Thyroid gland (tissue), 4 donors: ENCODE data around the gene OCA2. TPM values are rescaled to one million over a fixed set of nuclear protein-coding genes. Genes with fewer than 3 reads are reported as not detected.

Experiments used
- DNase-seq, 2 donors: peaks; one replicate each; pipeline ENCODE4 v3.0.0-alpha.2; 2019
- H3K27ac ChIP-seq, 3 donors: fragments of 200-600 bp; sonication (generic); 1 replicate in 2 of 3; 2 replicates in 1 of 3; pipeline ENCODE4 v1.5.1; 2016 to 2019; ENCODE audit warnings: mild to moderate bottlenecking in 1 of 3, moderate library complexity in 1 of 3
- H3K27me3 ChIP-seq: fragments of 200-600 bp; sonication (generic); one replicate; pipeline ENCODE4 v1.5.1; 2019
- H3K36me3 ChIP-seq, 2 donors: fragments of 200-600 bp; sonication (generic); one replicate each; pipeline ENCODE4 v1.5.1; 2016 to 2019
- H3K4me1 ChIP-seq, 2 donors: fragments of 200-600 bp; sonication (generic); one replicate each; pipeline ENCODE4 v1.5.1; 2017 to 2019
- H3K4me3 ChIP-seq, 3 donors: fragments of 200-600 bp; sonication (generic); replicated peaks in 1 of 3; 1 replicate in 2 of 3; 2 replicates in 1 of 3; pipeline ENCODE4 v1.5.1; 2016; ENCODE audit warnings: mild to moderate bottlenecking in 1 of 3
- H3K9me3 ChIP-seq: fragments of 200-600 bp; sonication (generic); one replicate; pipeline ENCODE4 v1.5.1; 2017
- CTCF ChIP-seq, 6 experiments: fragments of 200-600 bp in 3 of 6; fragments of 450-650 bp in 3 of 6; sonication (generic) in 3 of 6; IDR thresholded peaks; one replicate each; pipeline ENCODE4 v1.5.1; 2016 to 2019; ENCODE audit warnings: antibody characterized with exemption in 6 of 6, mild to moderate bottlenecking in 2 of 6, inconsistent platforms in 1 of 6, moderate library complexity in 1 of 6
- POLR2A ChIP-seq, 2 donors: fragments of 450-650 bp; IDR thresholded peaks; one replicate each; pipeline ENCODE4 v1.6.1; 2017; ENCODE audit warnings: antibody characterized with exemption in 2 of 2, mild to moderate bottlenecking in 2 of 2, moderate library complexity in 1 of 2
- WGBS, 2 donors: methylation state at CpG; one replicate each; pipeline ENCODE4 v1.1.5; 2017; 5-methylcytosine and 5-hydroxymethylcytosine counted together
- intact Hi-C: fragments of 100-400 bp; cut with DNase I; formaldehyde crosslinking; loops from one replicate; pipeline ENCODE4 v1.15.1; 2023
- total RNA-seq, 4 donors: library from RNA; depleted of rRNA; stranded (reverse); fragments of >200 nt; gene quantifications; one replicate each; pipeline ENCODE4 v1.2.3, GENCODE V29; 2016

Gene OCA2
- total RNA-seq, 4 donors from 2014 or later, result 5.5 to 20.5 (median 13.8) TPM

- Histone ChIP-seq H3K27me3 (no peaks in the 10 kb centered on the region), H3K36me3 (no peaks in the 10 kb centered on the region), H3K27ac (no peak overlapping the region), H3K9me3 (no peaks in the 10 kb centered on the region), H3K4me1 (no peaks in the 10 kb centered on the region), H3K4me3 (no peak overlapping the region)
- intact Hi-C loops, result no loop called here
- TF ChIP-seq CTCF (IDR thresholded peaks at IDR 0.05), result no peak
- no peak for TF ChIP-seq POLR2A (IDR thresholded peaks at IDR 0.05)
- DNase-seq, result no peak
- WGBS, 2 donors, result 79 to 84% methylated on average over 8 of the region's 10 CpGs
These were observed 230.2 kb downstream of the OCA2 start for GRCh38 chr15:27868828-27869404.

- no peak for DNase-seq
- no peak overlapping the region for H3K27ac ChIP-seq
- H3K4me1 ChIP-seq, result no peaks in the 10 kb centered on the region
- H3K27me3 ChIP-seq, result no peaks in the 10 kb centered on the region
- intact Hi-C loops, result no loop called here
- H3K9me3 ChIP-seq, result no peaks in the 10 kb centered on the region
- WGBS, 2 donors, result 77 to 80% methylated on average over 7 of the region's 7 CpGs
- H3K36me3 ChIP-seq, result no peaks in the 10 kb centered on the region
- H3K4me3 ChIP-seq, result no peak overlapping the region
- TF ChIP-seq CTCF (IDR thresholded peaks at IDR 0.05) (no peak), POLR2A (IDR thresholded peaks at IDR 0.05) (no peak)
These were observed 231.3 kb downstream of the OCA2 start for GRCh38 chr15:27867861-27868260.

DNA sequence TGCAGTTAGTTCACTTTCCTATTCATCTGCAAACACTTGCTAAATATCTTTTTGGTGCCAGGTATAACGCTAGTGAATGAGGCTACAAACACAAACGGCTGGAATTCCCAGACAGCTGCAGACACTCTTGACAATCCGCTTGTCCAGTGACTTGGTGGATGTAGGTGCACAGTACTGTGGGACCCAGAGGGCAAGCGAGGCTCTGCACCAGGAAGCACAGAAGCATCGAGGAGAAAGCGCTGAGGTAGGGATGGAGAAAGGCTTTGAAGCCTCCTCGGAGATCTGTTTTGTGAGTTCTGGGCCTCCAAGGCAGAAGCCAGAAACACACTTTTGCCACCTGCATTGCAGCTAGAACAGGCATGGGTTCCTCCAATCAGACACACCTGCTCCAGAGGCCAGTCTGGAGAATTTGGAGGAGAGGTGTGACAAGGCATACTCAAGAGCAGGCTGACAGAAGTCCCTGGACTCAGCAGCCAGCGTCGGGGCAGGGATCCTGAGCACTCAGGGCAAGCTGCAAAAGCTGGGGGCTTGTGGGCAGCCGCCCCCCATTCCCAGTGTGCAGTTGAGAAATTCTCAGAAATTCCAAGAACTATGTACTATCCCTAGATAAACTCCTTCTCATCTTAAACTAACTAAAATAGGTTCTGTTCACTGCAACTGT is 232.5 kb downstream of the OCA2 start:
- Histone ChIP-seq H3K27me3 (no peaks in the 10 kb centered on the region), H3K9me3 (no peaks in the 10 kb centered on the region), H3K4me1 (no peaks in the 10 kb centered on the region), H3K36me3 (no peaks in the 10 kb centered on the region), H3K4me3 (no peak overlapping the region), H3K27ac (no peak overlapping the region)
- TF ChIP-seq CTCF (IDR thresholded peaks at IDR 0.05) (no peak), POLR2A (IDR thresholded peaks at IDR 0.05) (no peak)
- no peak for DNase-seq
- 72 to 73% methylated on average over 10 of the region's 10 CpGs for WGBS, 2 donors
- intact Hi-C loops, result no loop called here

DNA sequence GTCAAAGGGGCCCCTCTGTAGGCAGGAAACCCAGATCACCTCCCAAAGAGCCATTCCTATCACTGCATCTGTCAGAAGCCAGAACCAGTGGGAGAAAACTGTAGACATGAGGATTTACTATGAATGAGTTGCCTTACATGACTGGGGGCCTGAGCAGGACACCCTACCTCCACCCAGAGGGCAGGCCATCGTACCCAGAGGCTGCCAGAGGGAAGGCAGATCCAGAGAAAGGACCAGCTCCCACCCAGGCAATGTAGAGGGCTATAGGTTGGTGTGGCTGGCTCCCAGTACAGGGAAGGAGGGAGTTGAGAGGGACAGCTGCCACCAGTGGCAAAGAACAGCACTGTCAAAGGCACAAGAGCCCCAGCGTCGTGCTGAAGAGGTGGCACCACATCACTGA is 233.2 kb downstream of the OCA2 start:
- Histone ChIP-seq H3K36me3 (no peaks in the 10 kb centered on the region), H3K27me3 (no peaks in the 10 kb centered on the region), H3K4me1 (no peaks in the 10 kb centered on the region), H3K4me3 (no peak overlapping the region), H3K9me3 (no peaks in the 10 kb centered on the region), H3K27ac (no peak overlapping the region)
- intact Hi-C loops, result no loop called here
- DNase-seq, result no peak
- 81 to 87% methylated on average over 3 of the region's 3 CpGs for WGBS, 2 donors
- no peak for TF ChIP-seq CTCF (IDR thresholded peaks at IDR 0.05)
- TF ChIP-seq POLR2A (IDR thresholded peaks at IDR 0.05), result no peak

DNA sequence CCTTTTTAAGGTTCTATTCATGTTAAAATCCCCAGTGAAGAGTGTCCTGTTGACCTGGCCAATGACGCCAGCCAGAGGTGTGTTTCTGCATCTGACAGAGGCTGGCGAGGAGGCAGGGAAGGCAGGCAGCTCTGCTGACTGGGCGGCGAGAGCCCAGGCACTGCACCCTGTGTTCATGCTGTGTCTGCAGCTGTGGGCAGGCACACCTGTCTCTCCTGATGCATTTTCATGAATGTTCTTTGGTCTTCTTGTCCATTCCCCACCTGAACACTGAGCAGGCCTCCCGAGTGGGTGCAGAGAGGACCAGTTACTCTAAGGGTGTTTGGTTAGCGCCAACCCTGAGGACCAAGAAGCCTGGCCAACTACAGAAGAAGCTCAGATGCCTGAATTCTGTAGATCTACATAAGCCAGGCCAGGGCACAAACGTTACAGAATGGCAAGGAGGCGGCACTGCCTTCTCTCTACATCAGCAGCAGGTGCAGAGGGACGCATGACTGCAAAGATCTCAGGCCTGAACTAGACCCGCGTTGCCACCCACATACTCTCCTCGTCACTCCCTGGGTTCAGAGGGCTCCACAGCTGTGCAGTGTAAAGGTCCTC is 233.7 kb downstream of the OCA2 start:
- H3K4me3 ChIP-seq, result no peak overlapping the region
- no peaks in the 10 kb centered on the region for H3K4me1 ChIP-seq
- no peaks in the 10 kb centered on the region for H3K36me3 ChIP-seq
- WGBS, 2 donors, result 81 to 90% methylated on average over 12 of the region's 12 CpGs
- H3K27me3 ChIP-seq, result no peaks in the 10 kb centered on the region
- H3K27ac ChIP-seq, result no peak overlapping the region
- no peaks in the 10 kb centered on the region for H3K9me3 ChIP-seq
- no peak for DNase-seq
- intact Hi-C loops, result no loop called here
- TF ChIP-seq POLR2A (IDR thresholded peaks at IDR 0.05) (no peak), CTCF (IDR thresholded peaks at IDR 0.05) (no peak)
